ENCODE results near the gene AMN. TPM values are rescaled to one million over a fixed set of nuclear protein-coding genes. Genes with fewer than 3 reads are reported as not detected.

Gene AMN
- total RNA-seq, 1 experiment from 2014 or later, result 70.7 TPM

DNA sequence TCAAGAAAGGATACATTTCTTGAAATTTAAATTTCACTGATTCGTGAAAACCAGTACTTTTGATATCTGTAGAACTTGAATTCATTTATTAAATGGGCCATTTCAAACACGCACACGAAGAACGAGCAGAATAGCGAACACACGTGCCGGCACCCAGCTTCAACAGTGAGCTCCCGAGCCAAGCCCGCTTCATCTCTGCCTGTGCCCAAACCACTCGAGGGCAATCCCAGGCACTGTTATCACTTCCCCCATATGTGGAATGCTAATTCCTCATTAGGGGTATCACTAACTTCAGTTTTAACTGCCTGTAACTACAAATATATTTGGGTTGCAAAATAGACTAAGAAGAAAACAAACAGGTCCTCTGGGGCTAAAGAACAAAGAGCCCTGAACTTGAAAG lies 48.0 kb downstream of the AMN start:
- TF ChIP-seq, protein P1, sequence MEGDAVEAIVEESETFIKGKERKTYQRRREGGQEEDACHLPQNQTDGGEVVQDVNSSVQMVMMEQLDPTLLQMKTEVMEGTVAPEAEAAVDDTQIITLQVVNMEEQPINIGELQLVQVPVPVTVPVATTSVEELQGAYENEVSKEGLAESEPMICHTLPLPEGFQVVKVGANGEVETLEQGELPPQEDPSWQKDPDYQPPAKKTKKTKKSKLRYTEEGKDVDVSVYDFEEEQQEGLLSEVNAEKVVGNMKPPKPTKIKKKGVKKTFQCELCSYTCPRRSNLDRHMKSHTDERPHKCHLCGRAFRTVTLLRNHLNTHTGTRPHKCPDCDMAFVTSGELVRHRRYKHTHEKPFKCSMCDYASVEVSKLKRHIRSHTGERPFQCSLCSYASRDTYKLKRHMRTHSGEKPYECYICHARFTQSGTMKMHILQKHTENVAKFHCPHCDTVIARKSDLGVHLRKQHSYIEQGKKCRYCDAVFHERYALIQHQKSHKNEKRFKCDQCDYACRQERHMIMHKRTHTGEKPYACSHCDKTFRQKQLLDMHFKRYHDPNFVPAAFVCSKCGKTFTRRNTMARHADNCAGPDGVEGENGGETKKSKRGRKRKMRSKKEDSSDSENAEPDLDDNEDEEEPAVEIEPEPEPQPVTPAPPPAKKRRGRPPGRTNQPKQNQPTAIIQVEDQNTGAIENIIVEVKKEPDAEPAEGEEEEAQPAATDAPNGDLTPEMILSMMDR (IDR thresholded peaks at IDR 0.05; ENCODE audit: insufficient read depth in 1 of 2, low read depth in 1 of 2, low read length in 1 of 2, severe bottlenecking in 1 of 2, unreplicated experiment in 1 of 2), result no peak
- POLR2A ChIA-PET, result no interaction called here
- BruUV-seq (replicated peaks), result no TSS peak
- Mint-ChIP-seq H3K4me3 (ENCODE audit: unreplicated experiment) (no peak overlapping the region), H3K27me3 (ENCODE audit: insufficient read depth, unreplicated experiment) (no peaks in the 10 kb centered on the region), H3K4me1 (ENCODE audit: low read depth, unreplicated experiment) (no peaks in the 10 kb centered on the region), H3K36me3 (ENCODE audit: insufficient read depth, unreplicated experiment) (peaks cover 65% of the 10 kb centered on the region), H3K27ac (ENCODE audit: unreplicated experiment) (no peak overlapping the region), H3K9me3 (ENCODE audit: unreplicated experiment) (no peaks in the 10 kb centered on the region)
- no peak for DNase-seq
- intact Hi-C loops (cut with micrococcal nuclease; ENCODE audit: unreplicated experiment), result no loop called here
- Histone ChIP-seq H3K27me3 (replicated peaks; ENCODE audit: control insufficient read depth, insufficient read depth, low read length) (no peaks in the 10 kb centered on the region), H3K36me3 (ENCODE audit: control insufficient read depth, insufficient read depth, low read length) (peaks cover 2% of the 10 kb centered on the region), H3K4me1 (no peaks in the 10 kb centered on the region), H3K9me3 (no peaks in the 10 kb centered on the region), H3K4me3 (ENCODE audit: low read depth, low read length) (no peak overlapping the region)
- CTCF ChIA-PET, result no interaction called here

DNA sequence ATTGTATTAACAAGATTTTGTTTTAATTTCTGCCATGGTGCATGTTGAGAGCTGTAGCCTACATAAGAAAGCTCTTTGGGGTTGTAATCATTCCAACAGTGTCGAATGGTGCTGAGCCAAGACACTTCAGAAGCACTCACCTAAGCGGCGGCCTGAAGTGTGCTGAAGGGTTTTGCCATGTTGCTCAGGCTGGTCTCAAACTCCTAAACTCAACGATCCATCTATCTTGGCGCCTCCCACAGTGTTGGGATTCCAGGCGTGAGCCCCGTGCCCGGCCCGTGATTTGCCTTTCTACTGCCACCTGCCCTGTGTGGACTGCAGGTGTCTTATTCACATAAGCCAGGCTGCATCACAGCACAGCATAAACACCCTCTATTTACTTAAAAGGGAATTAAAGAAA lies 48.9 kb downstream of the AMN start:
- H3K4me1 ChIP-seq, result no peaks in the 10 kb centered on the region
- POLR2A ChIA-PET, result interaction anchor here (0.7 kb wide), 1 partner anchor 49 kb away, joined by 4 read pairs; no protein-coding TSS in a partner anchor
- Mint-ChIP-seq H3K27me3 (ENCODE audit: insufficient read depth, unreplicated experiment) (no peaks in the 10 kb centered on the region), H3K4me3 (ENCODE audit: unreplicated experiment) (no peak overlapping the region), H3K36me3 (ENCODE audit: insufficient read depth, unreplicated experiment) (peaks cover 63% of the 10 kb centered on the region), H3K27ac (ENCODE audit: unreplicated experiment) (no peak overlapping the region), H3K9me3 (ENCODE audit: unreplicated experiment) (no peaks in the 10 kb centered on the region), H3K4me1 (ENCODE audit: low read depth, unreplicated experiment) (no peaks in the 10 kb centered on the region)
- BruUV-seq (replicated peaks), result no TSS peak
- TF ChIP-seq, protein P1 (IDR thresholded peaks at IDR 0.05; ENCODE audit: insufficient read depth in 1 of 2, low read depth in 1 of 2, low read length in 1 of 2, severe bottlenecking in 1 of 2, unreplicated experiment in 1 of 2), result no peak
- no peaks in the 10 kb centered on the region for H3K9me3 ChIP-seq
- H3K27me3 ChIP-seq (replicated peaks; ENCODE audit: control insufficient read depth, insufficient read depth, low read length), result no peaks in the 10 kb centered on the region
- H3K4me3 ChIP-seq (ENCODE audit: low read depth, low read length), result no peak overlapping the region
- H3K36me3 ChIP-seq (ENCODE audit: control insufficient read depth, insufficient read depth, low read length), result peaks cover 2% of the 10 kb centered on the region
- intact Hi-C loops (cut with micrococcal nuclease; ENCODE audit: unreplicated experiment), result no loop called here
- CTCF ChIA-PET, result no interaction called here
- no peak for DNase-seq

DNA sequence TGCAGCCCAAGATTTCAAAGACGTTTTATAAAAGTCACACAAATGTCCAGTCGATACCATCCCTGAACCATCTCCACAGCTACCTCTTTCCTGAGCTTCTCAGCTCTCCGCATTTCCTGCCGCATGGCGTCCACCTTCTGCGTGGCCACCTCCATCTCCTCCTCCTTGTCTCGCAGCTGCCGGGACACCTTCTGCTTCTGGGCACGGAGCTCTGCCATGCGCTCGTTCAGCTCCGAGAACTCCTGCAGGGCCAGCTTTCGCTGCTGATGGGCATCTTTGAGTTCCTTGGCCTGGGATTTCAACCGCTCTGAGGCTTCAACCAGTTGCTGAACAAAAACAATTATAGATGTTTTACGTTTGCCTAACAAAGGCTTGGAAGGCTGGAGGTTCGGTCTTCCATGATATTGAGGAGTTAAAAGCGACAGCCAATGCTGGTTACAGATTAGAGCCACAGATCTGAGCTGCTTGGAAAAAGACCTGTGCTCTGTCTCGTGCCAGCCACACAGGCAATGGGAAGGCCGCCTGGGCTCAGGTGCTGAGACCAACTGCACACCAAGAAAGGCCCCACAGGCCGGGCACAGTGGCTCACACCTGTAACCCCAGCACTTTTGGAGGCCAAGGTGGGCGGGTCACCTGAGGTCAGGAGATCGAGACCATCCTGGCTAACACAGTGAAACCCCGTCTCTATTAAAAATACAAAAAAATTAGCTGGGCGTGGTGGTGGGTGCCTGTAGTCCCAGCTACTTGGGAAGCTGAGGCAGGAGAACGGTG lies 49.6 kb downstream of the AMN start:
- Mint-ChIP-seq H3K4me3 (ENCODE audit: unreplicated experiment) (no peak overlapping the region), H3K9me3 (ENCODE audit: unreplicated experiment) (no peaks in the 10 kb centered on the region), H3K27ac (ENCODE audit: unreplicated experiment) (no peak overlapping the region), H3K27me3 (ENCODE audit: insufficient read depth, unreplicated experiment) (no peaks in the 10 kb centered on the region), H3K36me3 (ENCODE audit: insufficient read depth, unreplicated experiment) (peaks cover 63% of the 10 kb centered on the region), H3K4me1 (ENCODE audit: low read depth, unreplicated experiment) (no peaks in the 10 kb centered on the region)
- no TSS peak for BruUV-seq (replicated peaks)
- DNase-seq, result no peak
- CTCF ChIA-PET, result interaction anchor here (1.1 kb wide), 1 partner anchor 40 kb away, joined by 3 read pairs; no protein-coding TSS in a partner anchor
- intact Hi-C loops (cut with micrococcal nuclease; ENCODE audit: unreplicated experiment), result no loop called here
- Histone ChIP-seq H3K4me3 (ENCODE audit: low read depth, low read length) (no peak overlapping the region), H3K36me3 (ENCODE audit: control insufficient read depth, insufficient read depth, low read length) (peaks cover 2% of the 10 kb centered on the region), H3K27me3 (replicated peaks; ENCODE audit: control insufficient read depth, insufficient read depth, low read length) (no peaks in the 10 kb centered on the region), H3K9me3 (no peaks in the 10 kb centered on the region), H3K4me1 (no peaks in the 10 kb centered on the region)
- POLR2A ChIA-PET, result interaction anchor here (0.7 kb wide), 1 partner anchor 49 kb away, joined by 4 read pairs; no protein-coding TSS in a partner anchor
- TF ChIP-seq, protein P1 (IDR thresholded peaks at IDR 0.05; ENCODE audit: insufficient read depth in 1 of 2, low read depth in 1 of 2, low read length in 1 of 2, severe bottlenecking in 1 of 2, unreplicated experiment in 1 of 2), result no peak
